GM10266 (cell line): ENCODE results near the gene MAP2K5.

Source experiments
- DNase-seq: peaks from one replicate; pipeline ENCODE4 v3.0.0; 2012; ENCODE audit errors: extremely low spot score
- CTCF ChIP-seq: IDR thresholded peaks from 2 replicates; pipeline ENCODE4 v1.5.1; 2012; ENCODE audit warnings: mild to moderate bottlenecking, low read depth; ENCODE audit not compliant: control insufficient read depth, insufficient read depth; ENCODE audit errors: missing control alignments

Gene MAP2K5

DNA sequence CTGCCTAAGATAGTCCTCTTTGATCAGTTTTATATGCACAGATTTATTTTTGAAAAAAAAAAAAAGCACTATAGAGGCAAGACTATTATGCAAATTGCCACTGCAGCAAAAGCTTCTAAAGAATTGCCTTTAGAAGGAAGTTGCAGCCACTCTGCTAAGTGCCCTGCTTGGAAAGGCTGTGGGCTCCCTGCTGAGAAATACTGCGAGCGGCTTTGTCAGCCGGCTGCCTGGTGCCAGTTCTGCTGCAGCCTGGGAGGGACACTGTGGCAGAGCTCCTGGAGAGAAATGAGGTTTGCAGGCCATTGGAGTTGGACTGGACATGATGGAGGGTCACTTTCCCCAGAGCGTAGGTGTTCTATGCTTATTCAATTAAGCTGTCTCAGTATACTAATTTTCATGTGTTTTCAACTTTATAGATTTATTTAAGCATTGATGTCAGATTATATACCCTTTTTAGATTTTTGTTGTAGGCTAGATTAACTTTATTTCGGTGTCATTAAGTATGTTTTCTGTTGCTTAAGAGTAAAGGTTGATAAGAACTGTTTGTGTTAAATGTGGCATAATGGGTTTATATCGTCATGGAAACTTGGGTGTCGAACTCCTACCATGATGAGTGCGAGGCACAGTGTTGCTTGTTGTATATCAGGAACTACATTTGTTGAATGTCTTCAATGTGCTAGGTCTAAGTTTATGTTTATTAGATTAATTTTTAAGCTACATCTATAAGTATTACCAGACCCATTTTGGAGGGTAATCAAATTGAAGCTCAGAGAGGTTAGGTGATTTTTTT lies 6.6 kb downstream of the MAP2K5 start:
- no peak for DNase-seq
- TF ChIP-seq CTCF: no peak

- TF ChIP-seq CTCF: no peak
- DNase-seq: no peak
Measured at GRCh38 chr15:67549736-67550135, 7.2 kb downstream of the MAP2K5 start.

GRCh38 chr15:67550522-67550921 lies 8.0 kb downstream of the MAP2K5 start:
- TF ChIP-seq CTCF: no peak
- DNase-seq: no peak

GRCh38 chr15:67551207-67551743 lies 8.8 kb downstream of the MAP2K5 start:
- no peak for TF ChIP-seq CTCF
- DNase-seq: no peak

GRCh38 chr15:67554580-67554979 lies 12.1 kb downstream of the MAP2K5 start:
- DNase-seq: no peak
- TF ChIP-seq CTCF: no peak

DNA sequence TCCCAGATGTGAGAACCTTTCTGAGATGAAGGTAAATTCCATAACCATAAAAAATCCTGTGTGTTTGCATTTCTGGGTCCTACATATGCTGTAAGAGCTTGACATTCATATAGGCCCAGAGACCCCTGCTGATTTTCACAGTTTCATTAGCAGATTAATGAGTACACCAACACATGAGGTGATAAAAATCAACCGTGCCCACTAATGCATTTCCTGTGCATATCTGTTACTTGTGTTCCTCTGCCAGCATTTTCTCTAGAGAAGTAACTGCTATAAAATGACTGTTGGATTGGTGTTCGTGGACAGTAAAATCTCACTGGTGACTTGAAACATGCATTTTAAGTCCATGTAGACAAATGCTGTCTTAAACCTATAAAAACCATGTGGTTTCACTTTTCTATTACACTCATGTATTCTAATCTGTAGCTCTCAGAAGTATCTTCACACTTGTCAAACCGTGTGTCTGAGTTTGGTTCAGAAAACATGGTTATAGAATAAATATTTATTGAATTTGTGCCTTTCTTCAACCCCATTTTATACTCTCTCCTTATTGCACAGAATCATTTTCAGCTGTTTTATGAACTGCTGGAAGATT lies 14.6 kb downstream of the MAP2K5 start:
- no peak for DNase-seq
- no peak for TF ChIP-seq CTCF

DNA sequence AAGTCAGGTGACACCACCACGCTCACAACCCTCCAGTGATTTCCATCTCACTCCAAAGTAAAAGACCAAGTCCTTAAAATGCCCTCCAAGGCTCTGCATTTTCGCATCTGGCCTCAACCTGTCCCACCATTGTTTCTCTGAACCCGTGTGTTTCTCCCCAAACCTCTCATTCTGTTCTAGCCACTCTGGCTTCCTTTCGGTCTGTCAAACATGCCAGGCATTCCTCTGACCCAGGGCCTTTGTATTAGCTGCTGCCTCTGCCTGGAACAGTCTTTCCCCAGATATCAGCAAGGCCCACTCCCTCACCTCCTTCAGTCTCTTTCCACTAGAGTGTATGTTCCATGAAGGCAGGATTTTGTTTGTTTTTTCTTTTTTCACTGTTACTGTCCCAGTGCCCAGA lies 16.0 kb downstream of the MAP2K5 start:
- no peak for DNase-seq
- TF ChIP-seq CTCF: no peak
